Kidney epithelial cell (primary cell): ENCODE measurements around the gene CTSL. TPM values are rescaled to one million over a fixed set of nuclear protein-coding genes. Genes with fewer than 3 reads are reported as not detected.
"Not testable (repeated sequence)": the region's sequence is repeated elsewhere in the genome, so short reads cannot be mapped to it uniquely, and the experiment has no call there.

Experiments
- DNase-seq: peaks from one replicate; pipeline ENCODE4 v3.0.0-alpha.2; 2010; ENCODE audit warnings: low read depth
- H3K27me3 ChIP-seq: 2 replicates; pipeline ENCODE4 v1.6.0; 2011; ENCODE audit warnings: low read length; ENCODE audit not compliant: control insufficient read depth, insufficient read depth
- H3K36me3 ChIP-seq: 2 replicates; pipeline ENCODE4 v1.5.1; 2011; ENCODE audit warnings: low read length; ENCODE audit not compliant: control insufficient read depth, insufficient read depth
- H3K4me3 ChIP-seq: 2 replicates; pipeline ENCODE4 v1.5.1; 2011; ENCODE audit warnings: low read depth, mild to moderate bottlenecking, control low read depth, low read length
- total RNA-seq: library from RNA; depleted of rRNA; stranded (reverse); fragments of >200 nt; gene quantifications from 2 replicates; pipeline ENCODE4 v1.2.3, GENCODE V29; 2015
- TF ChIP-seq, protein P1 (sequence below): IDR thresholded peaks from 2 replicates; pipeline ENCODE4 v1.5.1; 2011; ENCODE audit warnings: mild to moderate bottlenecking, moderate library complexity, low read length, control low read depth, inconsistent platforms; ENCODE audit not compliant: insufficient read depth, poor library complexity, severe bottlenecking

Gene CTSL
- total RNA-seq, 1 donor from 2014 or later: 117 TPM

- no peaks in the 10 kb centered on the region for H3K27me3 ChIP-seq
- DNase-seq: no peak
- TF ChIP-seq, protein P1, sequence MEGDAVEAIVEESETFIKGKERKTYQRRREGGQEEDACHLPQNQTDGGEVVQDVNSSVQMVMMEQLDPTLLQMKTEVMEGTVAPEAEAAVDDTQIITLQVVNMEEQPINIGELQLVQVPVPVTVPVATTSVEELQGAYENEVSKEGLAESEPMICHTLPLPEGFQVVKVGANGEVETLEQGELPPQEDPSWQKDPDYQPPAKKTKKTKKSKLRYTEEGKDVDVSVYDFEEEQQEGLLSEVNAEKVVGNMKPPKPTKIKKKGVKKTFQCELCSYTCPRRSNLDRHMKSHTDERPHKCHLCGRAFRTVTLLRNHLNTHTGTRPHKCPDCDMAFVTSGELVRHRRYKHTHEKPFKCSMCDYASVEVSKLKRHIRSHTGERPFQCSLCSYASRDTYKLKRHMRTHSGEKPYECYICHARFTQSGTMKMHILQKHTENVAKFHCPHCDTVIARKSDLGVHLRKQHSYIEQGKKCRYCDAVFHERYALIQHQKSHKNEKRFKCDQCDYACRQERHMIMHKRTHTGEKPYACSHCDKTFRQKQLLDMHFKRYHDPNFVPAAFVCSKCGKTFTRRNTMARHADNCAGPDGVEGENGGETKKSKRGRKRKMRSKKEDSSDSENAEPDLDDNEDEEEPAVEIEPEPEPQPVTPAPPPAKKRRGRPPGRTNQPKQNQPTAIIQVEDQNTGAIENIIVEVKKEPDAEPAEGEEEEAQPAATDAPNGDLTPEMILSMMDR: no peak
- H3K4me3 ChIP-seq: no peak overlapping the region
- H3K36me3 ChIP-seq: no peaks in the 10 kb centered on the region
Observed at GRCh38 chr9:87740209-87740608, 14.3 kb downstream of the CTSL start.

- H3K36me3 ChIP-seq: no peaks in the 10 kb centered on the region
- no peaks in the 10 kb centered on the region for H3K27me3 ChIP-seq
- DNase-seq: no peak
- TF ChIP-seq, protein P1: no peak
- no peak overlapping the region for H3K4me3 ChIP-seq
Observed at GRCh38 chr9:87741326-87741725, 15.4 kb downstream of the CTSL start.

- H3K27me3 ChIP-seq: no peaks in the 10 kb centered on the region
- H3K4me3 ChIP-seq: no peak overlapping the region
- DNase-seq: no peak
- TF ChIP-seq, protein P1: no peak
- H3K36me3 ChIP-seq: no peaks in the 10 kb centered on the region
Observed at GRCh38 chr9:87741891-87742290, 16.0 kb downstream of the CTSL start.

DNA sequence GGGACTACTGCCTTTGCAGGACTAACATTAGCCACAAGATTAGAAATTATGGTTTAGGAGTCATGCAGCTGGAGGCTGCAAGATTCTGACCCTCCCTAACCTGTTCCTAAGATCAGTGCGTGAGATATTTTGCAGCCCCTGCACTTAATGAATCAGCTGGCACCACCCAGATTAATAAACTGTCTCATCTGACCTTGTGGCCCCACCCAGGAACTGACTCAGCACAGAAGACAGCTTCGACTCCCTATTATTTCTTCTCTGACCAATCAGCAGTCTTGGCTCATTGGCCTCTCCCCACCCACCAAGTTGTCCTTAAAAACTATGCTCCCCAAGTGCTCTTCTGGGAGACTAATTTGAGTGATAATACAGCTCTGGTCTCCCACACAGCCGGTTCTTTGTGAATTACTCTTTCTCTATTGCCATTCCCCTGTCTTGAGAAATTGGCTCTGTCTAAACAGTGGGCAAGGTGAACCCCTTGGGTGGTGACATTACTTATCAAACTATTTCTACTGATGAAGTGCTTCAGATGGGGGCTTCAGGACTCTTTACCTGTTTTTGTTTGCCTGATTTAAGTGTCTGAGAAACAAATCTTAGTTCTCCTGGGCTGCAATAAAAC lies 17.0 kb downstream of the CTSL start:
- TF ChIP-seq, protein P1: no peak
- DNase-seq: no peak
- Histone ChIP-seq H3K4me3 (no peak overlapping the region), H3K27me3 (no peaks in the 10 kb centered on the region), H3K36me3 (no peaks in the 10 kb centered on the region)

GRCh38 chr9:87744247-87744646 lies 18.3 kb downstream of the CTSL start:
- not testable (repeated sequence) for H3K4me3 ChIP-seq, DNase-seq, H3K27me3 ChIP-seq, H3K36me3 ChIP-seq

DNA sequence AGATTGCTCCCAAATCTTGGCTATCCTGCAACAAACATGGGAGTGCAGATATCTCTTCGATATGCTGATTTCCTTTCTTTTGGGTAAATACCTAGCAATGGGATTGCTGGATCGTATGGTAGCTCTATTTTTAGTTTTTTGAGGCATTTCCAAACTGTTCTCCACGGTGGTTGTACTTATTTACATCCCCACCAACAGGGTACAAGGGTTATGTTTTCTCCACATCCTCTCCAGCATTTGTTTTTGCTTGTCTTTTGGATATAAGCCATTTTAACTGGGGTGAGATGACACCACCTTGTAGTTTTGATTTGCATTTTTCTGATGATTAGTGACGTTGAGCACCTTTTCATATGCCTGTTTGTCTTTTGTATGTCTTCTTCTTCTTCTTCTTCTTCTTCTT lies 20.3 kb downstream of the CTSL start:
- Histone ChIP-seq H3K27me3 (no peaks in the 10 kb centered on the region), H3K36me3 (no peaks in the 10 kb centered on the region), H3K4me3 (no peak overlapping the region)
- TF ChIP-seq, protein P1: no peak
- DNase-seq: no peak
